A549 (cell line): ENCODE data around the gene PPP1R37.

Source experiments
- CEBPB ChIP-seq, 2 experiments: fragments of >200 bp in 1 of 2; sonication (Bioruptor Twin) in 1 of 2; formaldehyde crosslinking in 1 of 2; IDR thresholded peaks; 2 replicates each; pipeline ENCODE4 v1.6.1; 2012 to 2016
- CHD2 ChIP-seq: fragments of 150-350 bp; IDR thresholded peaks from 2 replicates; pipeline ENCODE4 v1.6.1; 2014; ENCODE audit warnings: low read length; ENCODE audit not compliant: partially characterized antibody
- CTCF ChIP-seq: fragments of >200 bp; sonication (Bioruptor Twin); formaldehyde crosslinking; IDR thresholded peaks from 3 replicates; pipeline ENCODE4 v1.5.1; 2016
- ESRRA ChIP-seq: fragments of 150-350 bp; IDR thresholded peaks from 2 replicates; pipeline ENCODE4 v1.6.1; 2014; ENCODE audit warnings: mild to moderate bottlenecking, low read length, borderline replicate concordance
- FOSL2 ChIP-seq, 2 experiments: fragments of 450-650 bp in 1 of 2; fragments of >200 bp in 1 of 2; sonication (Bioruptor Twin) in 1 of 2; formaldehyde crosslinking; IDR thresholded peaks; 2 replicates each; pipeline versions ENCODE4 v1.5.0 to v1.6.1; 2016 to 2020; ENCODE audit warnings: mild to moderate bottlenecking in 1 of 2, moderate library complexity in 1 of 2
- HDAC2 ChIP-seq: fragments of 200-600 bp; sonication (generic); IDR thresholded peaks from 2 replicates; pipeline ENCODE4 v1.6.1; 2016
- MAX ChIP-seq: IDR thresholded peaks from 2 replicates; pipeline ENCODE4 v1.6.1; 2012
- RAD21 ChIP-seq, 2 experiments: fragments of >200 bp in 1 of 2; sonication (Bioruptor Twin) in 1 of 2; formaldehyde crosslinking in 1 of 2; IDR thresholded peaks in 1 of 2; conservative IDR thresholded peaks in 1 of 2; 2 replicates in 1 of 2; 3 replicates in 1 of 2; pipeline ENCODE4 v1.6.1; 2012 to 2018; ENCODE audit warnings: inconsistent platforms in 1 of 2
- REST ChIP-seq: fragments of 200-600 bp; sonication (generic); IDR thresholded peaks from 2 replicates; pipeline ENCODE4 v1.6.1; 2016; ENCODE audit warnings: antibody characterized with exemption, mild to moderate bottlenecking, moderate library complexity
- SMC3 ChIP-seq: fragments of >200 bp; sonication (Bioruptor Twin); formaldehyde crosslinking; IDR thresholded peaks from 3 replicates; pipeline ENCODE4 v1.6.1; 2018; ENCODE audit warnings: inconsistent platforms
- TF ChIP-seq, protein P1 (sequence below): IDR thresholded peaks from 2 replicates; pipeline ENCODE4 v1.6.1; 2012

- TF ChIP-seq CTCF (no peak), CHD2 (no peak), RAD21 (conservative IDR thresholded peaks at IDR 0.05 in 1 of 2, IDR thresholded peaks at IDR 0.05 in 1 of 2) (no peak), CEBPB (IDR thresholded peaks at IDR 0.05) (no peak), SMC3 (no peak), HDAC2 (no peak), FOSL2 (IDR thresholded peaks at IDR 0.05) (no peak), FOSL2 (CRISPR knock-in tag; IDR thresholded peaks at IDR 0.05) (no peak), REST (no peak), ESRRA (no peak), MAX (no peak)
- TF ChIP-seq, protein P1, sequence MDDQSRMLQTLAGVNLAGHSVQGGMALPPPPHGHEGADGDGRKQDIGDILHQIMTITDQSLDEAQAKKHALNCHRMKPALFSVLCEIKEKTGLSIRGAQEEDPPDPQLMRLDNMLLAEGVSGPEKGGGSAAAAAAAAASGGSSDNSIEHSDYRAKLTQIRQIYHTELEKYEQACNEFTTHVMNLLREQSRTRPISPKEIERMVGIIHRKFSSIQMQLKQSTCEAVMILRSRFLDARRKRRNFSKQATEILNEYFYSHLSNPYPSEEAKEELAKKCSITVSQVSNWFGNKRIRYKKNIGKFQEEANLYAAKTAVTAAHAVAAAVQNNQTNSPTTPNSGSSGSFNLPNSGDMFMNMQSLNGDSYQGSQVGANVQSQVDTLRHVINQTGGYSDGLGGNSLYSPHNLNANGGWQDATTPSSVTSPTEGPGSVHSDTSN: no peak
Measured at GRCh38 chr19:45094137-45094536, 1.2 kb downstream of the PPP1R37 start.
